Trophoblast cell (in vitro differentiated cells and primary cell): Measurements from ENCODE around the gene RICTOR.

ENCODE experiments used
- DNase-seq, 2 donors: peaks; one replicate each; pipeline ENCODE4 v3.0.0-alpha.2; 2016
- H2AFZ ChIP-seq: 2 replicates; pipeline ENCODE4 v1.6.1; 2013; ENCODE audit warnings: low read length, moderate library complexity, mild to moderate bottlenecking; ENCODE audit not compliant: insufficient read depth, poor library complexity
- H2AK5ac ChIP-seq: 2 replicates; pipeline ENCODE4 v1.6.1; 2013; ENCODE audit warnings: mild to moderate bottlenecking, low read length
- H2BK120ac ChIP-seq: 2 replicates; pipeline ENCODE4 v1.6.1; 2013; ENCODE audit warnings: low read length, mild to moderate bottlenecking, moderate library complexity; ENCODE audit not compliant: insufficient read depth, poor library complexity
- H2BK12ac ChIP-seq: 2 replicates; pipeline ENCODE4 v1.6.1; 2013; ENCODE audit warnings: mild to moderate bottlenecking, low read length, moderate library complexity
- H2BK5ac ChIP-seq: 2 replicates; pipeline ENCODE4 v1.6.1; 2013; ENCODE audit warnings: low read length, low read depth, moderate library complexity, mild to moderate bottlenecking; ENCODE audit not compliant: poor library complexity
- H3K14ac ChIP-seq: 2 replicates; pipeline ENCODE4 v1.6.1; 2013; ENCODE audit warnings: mild to moderate bottlenecking, low read length
- H3K18ac ChIP-seq: 2 replicates; pipeline ENCODE4 v1.6.1; 2013; ENCODE audit warnings: mild to moderate bottlenecking, low read length
- H3K23ac ChIP-seq: 2 replicates; pipeline ENCODE4 v1.6.1; 2013; ENCODE audit warnings: low read length
- H3K27ac ChIP-seq: 2 replicates; pipeline ENCODE4 v1.5.1; 2013; ENCODE audit warnings: low read depth, mild to moderate bottlenecking, inconsistent platforms, low read length, moderate library complexity
- H3K27me3 ChIP-seq: 2 replicates; pipeline ENCODE4 v1.6.1; 2013; ENCODE audit warnings: inconsistent platforms, mild to moderate bottlenecking, low read length, moderate library complexity; ENCODE audit not compliant: insufficient read depth
- H3K36me3 ChIP-seq, 2 experiments: 1 replicate in 1 of 2; 2 replicates in 1 of 2; pipeline ENCODE4 v1.6.1; 2013; ENCODE audit warnings: low read length in 2 of 2, mild to moderate bottlenecking in 2 of 2, moderate library complexity in 1 of 2; ENCODE audit not compliant: insufficient read depth in 2 of 2, control insufficient read depth in 1 of 2
- H3K4ac ChIP-seq: 2 replicates; pipeline ENCODE4 v1.6.1; 2013; ENCODE audit warnings: low read depth, mild to moderate bottlenecking, low read length, moderate library complexity
- H3K4me1 ChIP-seq, 2 experiments: 1 replicate in 1 of 2; 2 replicates in 1 of 2; pipeline ENCODE4 v1.6.1; 2013; ENCODE audit warnings: low read length in 2 of 2, mild to moderate bottlenecking in 2 of 2, moderate library complexity in 1 of 2; ENCODE audit not compliant: insufficient read depth in 2 of 2, control insufficient read depth in 1 of 2
- H3K4me2 ChIP-seq: 2 replicates; pipeline ENCODE4 v1.6.1; 2013; ENCODE audit warnings: inconsistent platforms, mild to moderate bottlenecking, low read length, moderate library complexity
- H3K4me3 ChIP-seq: 2 replicates; pipeline ENCODE4 v1.5.1; 2013; ENCODE audit warnings: mild to moderate bottlenecking, low read depth, low read length, inconsistent platforms
- H3K79me1 ChIP-seq: one replicate; pipeline ENCODE4 v1.6.1; 2013; ENCODE audit warnings: low read length
- H3K79me2 ChIP-seq: 2 replicates; pipeline ENCODE4 v1.6.1; 2013; ENCODE audit warnings: low read length, mild to moderate bottlenecking; ENCODE audit not compliant: control insufficient read depth, insufficient read depth, poor library complexity
- H3K9ac ChIP-seq: 2 replicates; pipeline ENCODE4 v1.6.1; 2013; ENCODE audit warnings: mild to moderate bottlenecking, low read length
- H3K9me3 ChIP-seq: 2 replicates; pipeline ENCODE4 v1.6.1; 2013; ENCODE audit warnings: low read depth, mild to moderate bottlenecking, control low read depth, inconsistent platforms, low read length; ENCODE audit not compliant: insufficient read depth
- H4K12ac ChIP-seq: 2 replicates; pipeline ENCODE4 v1.6.1; 2013; ENCODE audit warnings: low read depth, mild to moderate bottlenecking, low read length, moderate library complexity
- H4K8ac ChIP-seq: 2 replicates; pipeline ENCODE4 v1.6.1; 2013; ENCODE audit warnings: low read depth, mild to moderate bottlenecking, low read length, moderate library complexity
- H4K91ac ChIP-seq: one replicate; pipeline ENCODE4 v1.6.1; 2013; ENCODE audit warnings: low read depth, mild to moderate bottlenecking, low read length, moderate library complexity
- WGBS: extraction: QIAGEN DNeasy Blood & Tissue Kit; methylation state at CpG from one replicate; pipeline ENCODE4 v1.1.7; 2013; ENCODE audit warnings: missing lambda C conversion rate; ENCODE audit not compliant: insufficient read length, insufficient coverage; ENCODE audit errors: extremely low coverage; 5-methylcytosine and 5-hydroxymethylcytosine counted together

Gene RICTOR

GRCh38 chr5:39023121-39023520, 51.1 kb downstream of the RICTOR start:
- WGBS = no CpG with 5 or more reads among the region's 4 CpGs
- no peak overlapping the region for H3K14ac ChIP-seq
- H4K8ac ChIP-seq = no peak overlapping the region
- H3K23ac ChIP-seq = no peak overlapping the region
- DNase-seq = no peak
- no peak overlapping the region for H2AK5ac ChIP-seq
- no peak overlapping the region for H3K4me2 ChIP-seq
- no peak overlapping the region for H4K12ac ChIP-seq
- no peaks in the 10 kb centered on the region for H3K27me3 ChIP-seq
- peaks cover 0 to 5% of the 10 kb centered on the region in 2 experiments for H3K4me1 ChIP-seq
- no peaks in the 10 kb centered on the region for H3K79me2 ChIP-seq
- H4K91ac ChIP-seq = no peak overlapping the region
- H3K79me1 ChIP-seq = no peaks in the 10 kb centered on the region
- H2BK12ac ChIP-seq = no peak overlapping the region
- H3K9me3 ChIP-seq = no peaks in the 10 kb centered on the region
- no peak overlapping the region for H2BK120ac ChIP-seq
- no peak overlapping the region for H3K18ac ChIP-seq
- no peak overlapping the region for H3K27ac ChIP-seq
- H3K36me3 ChIP-seq = no peaks in the 10 kb centered on the region
- H2BK5ac ChIP-seq = no peak overlapping the region
- no peak overlapping the region for H3K4me3 ChIP-seq
- no peak overlapping the region for H2AFZ ChIP-seq
- H3K9ac ChIP-seq = no peak overlapping the region
- no peak overlapping the region for H3K4ac ChIP-seq

DNA sequence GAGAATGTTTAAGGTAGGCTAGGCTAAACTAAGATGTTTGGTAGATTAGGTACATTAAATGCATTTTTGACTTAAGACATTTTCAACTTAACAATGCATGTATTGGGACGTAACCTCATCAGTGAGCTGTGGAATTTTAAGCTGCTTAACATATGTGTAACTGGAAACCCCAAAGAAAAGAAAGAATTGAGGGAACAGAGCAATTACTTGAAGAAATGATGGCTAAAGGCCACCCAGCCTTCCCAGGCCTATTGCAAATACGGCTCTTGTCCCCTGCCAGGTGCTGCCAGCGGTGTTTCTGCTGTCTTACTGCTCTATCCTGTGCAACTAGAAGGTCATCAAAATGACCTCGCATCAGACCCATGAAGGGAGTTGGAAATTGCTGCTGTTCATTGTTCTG, 52.0 kb downstream of the RICTOR start:
- peak overlapping the region; percentile 18 for H3K18ac ChIP-seq
- H3K9ac ChIP-seq = no peak overlapping the region
- no peak overlapping the region for H4K12ac ChIP-seq
- H3K4me2 ChIP-seq = no peak overlapping the region
- H3K79me1 ChIP-seq = no peaks in the 10 kb centered on the region
- H3K9me3 ChIP-seq = no peaks in the 10 kb centered on the region
- H3K4me3 ChIP-seq = no peak overlapping the region
- H3K36me3 ChIP-seq = no peaks in the 10 kb centered on the region
- no peak overlapping the region for H3K4ac ChIP-seq
- H2BK120ac ChIP-seq = no peak overlapping the region
- H3K27ac ChIP-seq = no peak overlapping the region
- H2AFZ ChIP-seq = no peak overlapping the region
- H3K23ac ChIP-seq = no peak overlapping the region
- no peak overlapping the region for H2AK5ac ChIP-seq
- H3K4me1 ChIP-seq = peaks cover 0 to 5% of the 10 kb centered on the region in 2 experiments
- H3K27me3 ChIP-seq = no peaks in the 10 kb centered on the region
- no peak overlapping the region for H2BK5ac ChIP-seq
- H3K14ac ChIP-seq = no peak overlapping the region
- no CpG with 5 or more reads among the region's 4 CpGs for WGBS
- no peak overlapping the region for H4K91ac ChIP-seq
- no peak for DNase-seq
- no peak overlapping the region for H4K8ac ChIP-seq
- H2BK12ac ChIP-seq = no peak overlapping the region
- no peaks in the 10 kb centered on the region for H3K79me2 ChIP-seq

- DNase-seq = no peak
- H2BK120ac ChIP-seq = no peak overlapping the region
- WGBS = no CpG with 5 or more reads among the region's 1 CpG
Observed at GRCh38 chr5:39021413-39021812, 52.8 kb downstream of the RICTOR start.

GRCh38 chr5:39020458-39020857, 53.7 kb downstream of the RICTOR start:
- no peak overlapping the region for H3K27ac ChIP-seq
- H3K9me3 ChIP-seq = no peaks in the 10 kb centered on the region
- no peak overlapping the region for H3K14ac ChIP-seq
- no peaks in the 10 kb centered on the region for H3K79me1 ChIP-seq
- H3K4me3 ChIP-seq = no peak overlapping the region
- H2AK5ac ChIP-seq = no peak overlapping the region
- H2BK12ac ChIP-seq = no peak overlapping the region
- H3K4me1 ChIP-seq = peaks cover 0 to 5% of the 10 kb centered on the region in 2 experiments
- H3K9ac ChIP-seq = no peak overlapping the region
- DNase-seq = no peak
- H4K8ac ChIP-seq = no peak overlapping the region
- H3K23ac ChIP-seq = no peak overlapping the region
- no peak overlapping the region for H2BK120ac ChIP-seq
- H3K36me3 ChIP-seq = no peaks in the 10 kb centered on the region
- H3K79me2 ChIP-seq = no peaks in the 10 kb centered on the region
- WGBS = no CpG with 5 or more reads among the region's 3 CpGs
- no peak overlapping the region for H3K18ac ChIP-seq
- no peak overlapping the region for H4K91ac ChIP-seq
- H3K4ac ChIP-seq = no peak overlapping the region
- no peak overlapping the region for H3K4me2 ChIP-seq
- no peak overlapping the region for H4K12ac ChIP-seq
- H2AFZ ChIP-seq = no peak overlapping the region
- H3K27me3 ChIP-seq = no peaks in the 10 kb centered on the region
- no peak overlapping the region for H2BK5ac ChIP-seq

More at GRCh38 chr5:39021413-39021812, 52.8 kb downstream of the RICTOR start:
- Histone ChIP-seq H2BK5ac (no peak overlapping the region), H3K4me3 (no peak overlapping the region), H3K23ac (no peak overlapping the region), H3K79me1 (no peaks in the 10 kb centered on the region), H4K91ac (no peak overlapping the region), H3K4ac (no peak overlapping the region), H4K8ac (no peak overlapping the region), H3K4me1 (peaks cover 0 to 5% of the 10 kb centered on the region in 2 experiments), H3K4me2 (no peak overlapping the region), H3K36me3 (no peaks in the 10 kb centered on the region), H3K14ac (no peak overlapping the region), H2AK5ac (no peak overlapping the region), H3K27ac (no peak overlapping the region), H3K9ac (no peak overlapping the region), H4K12ac (no peak overlapping the region), H2BK12ac (no peak overlapping the region), H3K79me2 (no peaks in the 10 kb centered on the region), H2AFZ (no peak overlapping the region), H3K9me3 (no peaks in the 10 kb centered on the region), H3K18ac (no peak overlapping the region), H3K27me3 (no peaks in the 10 kb centered on the region)
